Measurements from ENCODE around the gene NUPR2.
"Not testable (repeated sequence)": the region's sequence is repeated elsewhere in the genome, so short reads cannot be mapped to it uniquely, and the experiment has no call there.

NUPR2 gene, protein sequence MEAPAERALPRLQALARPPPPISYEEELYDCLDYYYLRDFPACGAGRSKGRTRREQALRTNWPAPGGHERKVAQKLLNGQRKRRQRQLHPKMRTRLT

DNA sequence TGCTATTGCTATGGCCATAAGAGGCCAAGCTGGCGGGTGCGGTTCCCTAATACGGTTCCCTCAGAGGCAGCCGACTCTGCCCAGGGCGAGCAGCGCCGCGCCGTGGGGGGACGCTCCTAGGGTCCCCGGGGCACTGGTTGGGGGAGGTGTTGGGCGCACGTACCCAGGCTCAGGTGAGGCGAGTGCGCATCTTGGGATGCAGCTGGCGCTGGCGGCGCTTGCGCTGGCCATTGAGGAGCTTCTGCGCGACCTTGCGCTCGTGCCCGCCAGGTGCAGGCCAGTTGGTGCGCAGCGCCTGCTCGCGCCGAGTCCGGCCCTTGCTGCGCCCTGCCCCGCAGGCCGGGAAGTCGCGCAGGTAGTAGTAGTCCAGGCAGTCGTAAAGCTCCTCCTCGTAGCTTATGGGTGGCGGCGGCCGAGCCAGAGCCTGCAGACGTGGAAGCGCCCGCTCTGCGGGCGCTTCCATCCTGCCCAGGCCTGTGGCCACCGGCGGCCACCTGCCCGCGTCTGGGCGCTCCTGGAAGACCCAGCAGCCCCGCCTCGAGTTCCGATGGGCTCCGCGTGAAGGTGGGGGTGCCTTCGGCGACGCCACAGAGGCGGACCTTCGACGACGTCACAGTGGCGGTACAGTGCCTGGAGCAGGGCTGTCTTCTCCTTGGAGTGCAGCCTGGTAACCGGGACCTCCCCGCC is at the start of gene NUPR2:
Gene NUPR2, minus strand, starts transcription at position 566 of the 687 bp plus-strand sequence. Its CDS starts 103 bp downstream, at position 463.
- no peak within 1 kb of the TSS for H3K4me3 ChIP-seq (ENCODE audit: insufficient read depth, low read length, poor library complexity, severe bottlenecking)
- no peak within 1 kb of the TSS for H3K4me2 ChIP-seq (ENCODE audit: low read depth, low read length, poor library complexity, severe bottlenecking)
- H3K9me2 ChIP-seq (replicated peaks; ENCODE audit: insufficient read depth, low read length): no peaks in the 10 kb centered on the region
- no peak within 1 kb of the TSS for H3K9ac ChIP-seq (ENCODE audit: low read length)
- no peaks in the 10 kb centered on the region for H3K79me2 ChIP-seq (ENCODE audit: insufficient read depth, low read length)
- H4K20me1 ChIP-seq (ENCODE audit: low read depth, low read length): no peaks in the 10 kb centered on the region
- H3K9me3 ChIP-seq (ENCODE audit: insufficient read depth, low read length): no peaks in the 10 kb centered on the region
- H3F3A ChIP-seq (ENCODE audit: insufficient read depth): no peaks in the 10 kb centered on the region
- no peak within 1 kb of the TSS for H2AFZ ChIP-seq (ENCODE audit: low read depth, low read length, severe bottlenecking)
- no peak within 1 kb of the TSS for H3K27ac ChIP-seq (ENCODE audit: low read depth, low read length)
- no peaks in the 10 kb centered on the region for H3K36me3 ChIP-seq (ENCODE audit: low read length)
- H3K27me3 ChIP-seq (ENCODE audit: low read length): no peaks in the 10 kb centered on the region
- TF ChIP-seq, protein P1, sequence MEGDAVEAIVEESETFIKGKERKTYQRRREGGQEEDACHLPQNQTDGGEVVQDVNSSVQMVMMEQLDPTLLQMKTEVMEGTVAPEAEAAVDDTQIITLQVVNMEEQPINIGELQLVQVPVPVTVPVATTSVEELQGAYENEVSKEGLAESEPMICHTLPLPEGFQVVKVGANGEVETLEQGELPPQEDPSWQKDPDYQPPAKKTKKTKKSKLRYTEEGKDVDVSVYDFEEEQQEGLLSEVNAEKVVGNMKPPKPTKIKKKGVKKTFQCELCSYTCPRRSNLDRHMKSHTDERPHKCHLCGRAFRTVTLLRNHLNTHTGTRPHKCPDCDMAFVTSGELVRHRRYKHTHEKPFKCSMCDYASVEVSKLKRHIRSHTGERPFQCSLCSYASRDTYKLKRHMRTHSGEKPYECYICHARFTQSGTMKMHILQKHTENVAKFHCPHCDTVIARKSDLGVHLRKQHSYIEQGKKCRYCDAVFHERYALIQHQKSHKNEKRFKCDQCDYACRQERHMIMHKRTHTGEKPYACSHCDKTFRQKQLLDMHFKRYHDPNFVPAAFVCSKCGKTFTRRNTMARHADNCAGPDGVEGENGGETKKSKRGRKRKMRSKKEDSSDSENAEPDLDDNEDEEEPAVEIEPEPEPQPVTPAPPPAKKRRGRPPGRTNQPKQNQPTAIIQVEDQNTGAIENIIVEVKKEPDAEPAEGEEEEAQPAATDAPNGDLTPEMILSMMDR (IDR thresholded peaks at IDR 0.05; ENCODE audit: insufficient read depth, low read length, poor library complexity, severe bottlenecking): no peak
- TF ChIP-seq EZH2phosphoT487 (conservative IDR thresholded peaks at IDR 0.05; ENCODE audit: low read length): no peak

DNA sequence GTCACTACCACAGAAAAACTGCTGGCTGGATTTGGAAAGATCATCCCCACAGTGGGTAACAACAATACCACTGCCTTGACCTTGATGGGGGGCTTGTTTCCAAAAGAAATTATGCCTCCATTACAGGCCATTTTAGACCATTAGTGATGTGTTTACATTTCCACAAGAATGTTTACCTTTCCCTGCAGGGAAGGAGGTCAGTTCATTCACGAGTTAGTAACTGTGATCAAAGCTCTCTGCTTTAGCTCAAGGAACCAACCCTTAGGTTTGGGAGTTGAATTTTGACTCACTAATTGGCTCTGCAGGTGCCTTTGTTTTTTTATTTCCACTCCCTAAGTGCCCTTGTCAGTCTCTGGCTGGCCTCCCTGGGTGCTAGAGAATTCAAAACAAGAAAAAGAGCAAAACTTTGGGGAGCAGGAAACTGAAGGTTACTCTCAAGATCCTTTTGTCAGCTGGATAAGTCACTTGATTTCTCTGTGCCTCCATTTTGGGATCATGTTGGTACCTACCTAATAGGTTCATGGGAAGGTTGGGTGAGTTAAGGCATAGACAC is 41.1 kb upstream of the NUPR2 start:
- Histone ChIP-seq H3K4me3 (ENCODE audit: insufficient read depth, low read length, poor library complexity, severe bottlenecking) (no peak overlapping the region), H3K79me2 (ENCODE audit: insufficient read depth, low read length) (no peaks in the 10 kb centered on the region), H3K4me2 (ENCODE audit: low read depth, low read length, poor library complexity, severe bottlenecking) (no peak overlapping the region), H3K9me2 (replicated peaks; ENCODE audit: insufficient read depth, low read length) (no peaks in the 10 kb centered on the region), H3F3A (ENCODE audit: insufficient read depth) (no peaks in the 10 kb centered on the region), H3K27ac (ENCODE audit: low read depth, low read length) (no peak overlapping the region), H3K36me3 (ENCODE audit: low read length) (no peaks in the 10 kb centered on the region), H4K20me1 (ENCODE audit: low read depth, low read length) (no peaks in the 10 kb centered on the region), H3K27me3 (ENCODE audit: low read length) (no peaks in the 10 kb centered on the region), H3K9me3 (ENCODE audit: insufficient read depth, low read length) (peaks cover 13% of the 10 kb centered on the region; the same call in 1 of the 2 replicates), H2AFZ (ENCODE audit: low read depth, low read length, severe bottlenecking) (no peak overlapping the region), H3K9ac (ENCODE audit: low read length) (no peak overlapping the region)
- TF ChIP-seq, protein P1 (IDR thresholded peaks at IDR 0.05; ENCODE audit: insufficient read depth, low read length, poor library complexity, severe bottlenecking): no peak
- TF ChIP-seq EZH2phosphoT487 (conservative IDR thresholded peaks at IDR 0.05; ENCODE audit: low read length): no peak

DNA sequence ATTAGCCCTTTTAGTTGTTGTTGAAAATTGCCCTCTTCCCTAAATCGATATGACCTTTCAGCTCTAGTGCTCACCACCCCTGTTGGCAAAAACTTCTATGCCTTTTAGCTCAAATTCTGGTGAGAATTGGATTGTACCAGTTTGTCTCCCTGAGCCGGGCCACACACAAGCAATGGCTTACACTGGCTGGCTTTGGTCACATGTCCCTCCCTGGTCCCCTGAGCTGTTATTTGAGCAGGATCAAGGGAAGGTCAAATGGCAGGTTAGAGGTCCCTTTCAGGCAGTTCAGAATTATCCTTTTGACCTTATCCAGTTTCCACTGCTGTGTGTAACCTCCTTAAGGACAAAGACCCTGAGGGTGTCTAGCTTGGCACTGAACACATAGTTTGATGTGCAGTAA is 14.8 kb upstream of the NUPR2 start:
- not testable (repeated sequence) for H3K27ac ChIP-seq (ENCODE audit: low read depth, low read length); H3K27me3 ChIP-seq (ENCODE audit: low read length); H3K4me2 ChIP-seq (ENCODE audit: low read depth, low read length, poor library complexity, severe bottlenecking); H3K79me2 ChIP-seq (ENCODE audit: insufficient read depth, low read length); H3K9ac ChIP-seq (ENCODE audit: low read length); H3K9me2 ChIP-seq (replicated peaks; ENCODE audit: insufficient read depth, low read length); H3K4me3 ChIP-seq (ENCODE audit: insufficient read depth, low read length, poor library complexity, severe bottlenecking); H4K20me1 ChIP-seq (ENCODE audit: low read depth, low read length); H3F3A ChIP-seq (ENCODE audit: insufficient read depth); H2AFZ ChIP-seq (ENCODE audit: low read depth, low read length, severe bottlenecking); H3K9me3 ChIP-seq (ENCODE audit: insufficient read depth, low read length); H3K36me3 ChIP-seq (ENCODE audit: low read length)

All from SU-DHL-6 (cell line).